HCT116 (cell line): ENCODE data around the gene PCBP3.

Experiments
- CBX3 ChIP-seq: IDR thresholded peaks from 2 replicates; pipeline ENCODE4 v1.6.1; 2012; ENCODE audit warnings: low read depth
- CEBPB ChIP-seq: IDR thresholded peaks from 2 replicates; pipeline ENCODE4 v1.6.1; 2012; ENCODE audit warnings: low read depth
- CTCF ChIP-seq, 3 experiments: fragments of 200-600 bp in 1 of 3; sonication (generic) in 1 of 3; IDR thresholded peaks in 2 of 3; conservative IDR thresholded peaks in 1 of 3; 2 replicates each; pipeline ENCODE4 v1.5.1; 2012 to 2017; ENCODE audit warnings: low read depth in 2 of 3, low read length in 2 of 3, antibody characterized with exemption in 1 of 3, borderline replicate concordance in 1 of 3, control low read depth in 1 of 3, mild to moderate bottlenecking in 1 of 3, mixed read lengths in 1 of 3, mixed run types in 1 of 3, moderate library complexity in 1 of 3; ENCODE audit not compliant: insufficient read depth in 1 of 3
- EZH2 ChIP-seq: fragments of 200-600 bp; sonication (generic); IDR thresholded peaks from 2 replicates; pipeline ENCODE4 v1.6.1; 2017; ENCODE audit warnings: antibody characterized with exemption, mixed run types
- MAX ChIP-seq: IDR thresholded peaks from 2 replicates; pipeline ENCODE4 v1.6.1; 2012
- POLR2A ChIP-seq: IDR thresholded peaks from 2 replicates; pipeline ENCODE4 v1.7.0; 2011; ENCODE audit warnings: borderline replicate concordance; ENCODE audit not compliant: insufficient read depth, insufficient read length; ENCODE audit errors: extremely low read depth
- POLR2AphosphoS5 ChIP-seq: IDR thresholded peaks from 2 replicates; pipeline ENCODE4 v1.6.1; 2011; ENCODE audit warnings: mild to moderate bottlenecking, low read depth, low read length, moderate library complexity
- RAD21 ChIP-seq: IDR thresholded peaks from 2 replicates; pipeline ENCODE4 v1.6.1; 2012; ENCODE audit warnings: low read depth, mild to moderate bottlenecking
- REST ChIP-seq: IDR thresholded peaks from 2 replicates; pipeline ENCODE4 v1.6.1; 2012; ENCODE audit warnings: low read depth
- TCF7L2 ChIP-seq: IDR thresholded peaks from 2 replicates; pipeline ENCODE4 v1.7.0; 2011; ENCODE audit warnings: borderline replicate concordance, inconsistent platforms; ENCODE audit not compliant: insufficient read depth, insufficient read length; ENCODE audit errors: extremely low read depth
- TF ChIP-seq, protein P1 (sequence below): IDR thresholded peaks from 2 replicates; pipeline ENCODE4 v1.6.1; 2012

DNA sequence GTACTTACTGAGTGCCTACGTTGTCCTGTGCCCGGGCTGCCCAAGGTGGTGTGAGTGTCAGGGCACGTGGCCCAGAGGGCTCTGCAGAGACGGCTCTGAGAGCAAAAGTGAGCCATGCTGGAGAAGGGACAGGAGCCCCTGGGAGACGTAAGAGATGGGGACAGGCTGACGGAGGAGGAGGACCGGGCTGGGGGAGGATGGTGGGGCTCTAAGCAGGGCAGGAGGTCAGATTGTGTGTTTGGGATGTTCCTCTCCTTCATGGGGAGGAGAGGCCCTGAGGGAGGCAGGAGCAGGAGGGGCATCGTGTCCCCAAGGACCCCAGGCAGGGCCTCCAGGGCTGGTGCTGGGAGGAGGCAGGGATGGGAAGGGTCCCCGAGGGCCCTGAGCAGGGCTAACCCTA is 158.9 kb downstream of the PCBP3 start:
- TF ChIP-seq CTCF (IDR thresholded peaks at IDR 0.05 in 2 of 3, conservative IDR thresholded peaks at IDR 0.05 in 1 of 3; ENCODE audit: borderline replicate concordance in 1 of 3, insufficient read depth in 1 of 3, low read depth in 2 of 3, low read length in 2 of 3) (no peak), POLR2AphosphoS5 (no peak), RAD21 (no peak), POLR2A (no peak), REST (no peak), CEBPB (no peak), EZH2 (no peak), MAX (no peak), TCF7L2 (no peak), CBX3 (no peak)
- TF ChIP-seq, protein P1, sequence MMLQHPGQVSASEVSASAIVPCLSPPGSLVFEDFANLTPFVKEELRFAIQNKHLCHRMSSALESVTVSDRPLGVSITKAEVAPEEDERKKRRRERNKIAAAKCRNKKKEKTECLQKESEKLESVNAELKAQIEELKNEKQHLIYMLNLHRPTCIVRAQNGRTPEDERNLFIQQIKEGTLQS, result no peak
